ENCODE measurements around the gene FSTL5.

GRCh38 chr4:161936625-161937550 lies 226.9 kb downstream of the FSTL5 start:
- TF ChIP-seq CTBP1 (IDR thresholded peaks at IDR 0.05; ENCODE audit: borderline replicate concordance) (no peak), SP1 (IDR thresholded peaks at IDR 0.05) (no peak), FOXA1 (IDR thresholded peaks at IDR 0.05) (no peak), TARDBP (IDR thresholded peaks at IDR 0.05) (no peak), ELF4 (IDR thresholded peaks at IDR 0.05) (no peak), PKNOX1 (IDR thresholded peaks at IDR 0.05) (no peak)
